A549 (cell line): ENCODE measurements around the gene RNF166.

Experiments used
- CEBPB ChIP-seq, 2 experiments: fragments of >200 bp in 1 of 2; sonication (Bioruptor Twin) in 1 of 2; formaldehyde crosslinking in 1 of 2; IDR thresholded peaks; 2 replicates each; pipeline ENCODE4 v1.6.1; 2012 to 2016
- CTCF ChIP-seq: fragments of >200 bp; sonication (Bioruptor Twin); formaldehyde crosslinking; IDR thresholded peaks from 3 replicates; pipeline ENCODE4 v1.5.1; 2016

GRCh38 chr16:88746506-88746905, 40.3 kb upstream of the RNF166 start:
- TF ChIP-seq CTCF (no peak), CEBPB (IDR thresholded peaks at IDR 0.05) (no peak)
